HEK293 (cell line): Measurements from ENCODE around the gene CNR1.
A peak's percentile ranks its signal among the peaks of the same experiment; 100 is the strongest.

Experiments
- CTCF ChIA-PET: fragments of 350-600 bp; formaldehyde crosslinking; extraction: SDS; loops from one replicate; lab custom pipeline; 2021; ENCODE audit warnings: antibody characterized with exemption; lab: Yijun Ruan, JAX
- POLR2A ChIA-PET: fragments of 300-600 bp; formaldehyde crosslinking; extraction: SDS; loops from one replicate; lab custom pipeline; 2020; ENCODE audit warnings: antibody characterized with exemption, inconsistent platforms; lab: Yijun Ruan, JAX
- H3K27ac ChIP-seq: fragments of 200-500 bp; sonication (Bioruptor generic); 2 replicates; pipeline ENCODE4 v1.5.1; 2014; ENCODE audit warnings: low read depth, low read length, control low read depth, inconsistent platforms; ENCODE audit errors: extremely low read depth
- H3K36me3 ChIP-seq, 2 experiments: fragments of 200-500 bp in 1 of 2; sonication (Bioruptor generic) in 1 of 2; 1 replicate in 1 of 2; 2 replicates in 1 of 2; pipeline ENCODE4 v1.5.1; 2014 to 2017; ENCODE audit warnings: inconsistent platforms in 2 of 2, low read length in 2 of 2; ENCODE audit not compliant: control insufficient read depth in 2 of 2, insufficient read depth in 1 of 2
- H3K4me1 ChIP-seq: fragments of 200-500 bp; sonication (Bioruptor generic); 2 replicates; pipeline ENCODE4 v1.5.1; 2014; ENCODE audit warnings: mild to moderate bottlenecking, low read length, inconsistent platforms; ENCODE audit not compliant: control insufficient read depth, insufficient read depth
- H3K4me3 ChIP-seq: 2 replicates; pipeline ENCODE4 v1.5.1; 2011; ENCODE audit warnings: low read depth, mild to moderate bottlenecking, control low read depth, low read length, moderate library complexity
- H3K9me3 ChIP-seq: fragments of 200-500 bp; sonication (Bioruptor generic); 2 replicates; pipeline ENCODE4 v1.5.1; 2014; ENCODE audit warnings: low read depth, low read length, inconsistent platforms; ENCODE audit not compliant: control insufficient read depth, insufficient read depth
- HOXA7 ChIP-seq: sonication (generic); formaldehyde crosslinking; IDR thresholded peaks from 2 replicates; pipeline ENCODE4 v1.8.1; 2022; ENCODE audit warnings: missing genetic modification reagents, borderline replicate concordance
- IKZF3 ChIP-seq: fragments of 450-650 bp; IDR thresholded peaks from 2 replicates; pipeline ENCODE4 v1.5.0; 2018; ENCODE audit warnings: missing biosample characterization, mild to moderate bottlenecking, missing genetic modification characterization, moderate library complexity
- RBAK ChIP-seq: fragments of 450-650 bp; formaldehyde crosslinking; IDR thresholded peaks from 2 replicates; pipeline ENCODE4 v1.5.1; 2016; ENCODE audit warnings: missing biosample characterization, missing genetic modification characterization
- SETDB1 ChIP-seq: IDR thresholded peaks from one replicate; pipeline ENCODE4 v1.6.1; 2017; ENCODE audit warnings: mild to moderate bottlenecking, low read length, moderate library complexity, mixed read lengths; ENCODE audit not compliant: insufficient read length
- YY2 ChIP-seq: fragments of 450-650 bp; formaldehyde crosslinking; IDR thresholded peaks from 2 replicates; pipeline ENCODE4 v1.5.1; 2016; ENCODE audit warnings: missing biosample characterization, missing genetic modification characterization
- ZBTB10 ChIP-seq: fragments of 450-650 bp; formaldehyde crosslinking; IDR thresholded peaks from 2 replicates; pipeline ENCODE4 v1.5.1; 2016; ENCODE audit warnings: missing biosample characterization, missing genetic modification characterization
- ZBTB20 ChIP-seq: fragments of 450-650 bp; formaldehyde crosslinking; IDR thresholded peaks from 2 replicates; pipeline ENCODE4 v1.5.1; 2016; ENCODE audit warnings: missing biosample characterization, missing genetic modification characterization
- ZBTB21 ChIP-seq: fragments of 450-650 bp; formaldehyde crosslinking; IDR thresholded peaks from 2 replicates; pipeline ENCODE4 v1.5.1; 2017; ENCODE audit warnings: missing biosample characterization, missing genetic modification characterization
- ZFP3 ChIP-seq: fragments of 450-650 bp; formaldehyde crosslinking; IDR thresholded peaks from 2 replicates; pipeline ENCODE4 v1.5.1; 2016; ENCODE audit warnings: low read depth, missing biosample characterization, missing genetic modification characterization
- ZIC2 ChIP-seq: fragments of 450-650 bp; formaldehyde crosslinking; IDR thresholded peaks from 2 replicates; pipeline ENCODE4 v1.5.1; 2016; ENCODE audit warnings: missing biosample characterization, missing genetic modification characterization
- ZNF292 ChIP-seq: fragments of 450-650 bp; formaldehyde crosslinking; IDR thresholded peaks from 2 replicates; pipeline ENCODE4 v1.5.1; 2016; ENCODE audit warnings: low read depth, missing biosample characterization, missing genetic modification characterization, borderline replicate concordance
- ZNF416 ChIP-seq: fragments of 450-650 bp; formaldehyde crosslinking; IDR thresholded peaks from 2 replicates; pipeline ENCODE4 v1.5.1; 2016; ENCODE audit warnings: missing biosample characterization, missing genetic modification characterization
- ZNF529 ChIP-seq: fragments of 450-650 bp; formaldehyde crosslinking; IDR thresholded peaks from 2 replicates; pipeline ENCODE4 v1.5.1; 2017; ENCODE audit warnings: missing genetic modification characterization, missing biosample characterization; ENCODE audit not compliant: insufficient replicate concordance
- ZNF600 ChIP-seq: fragments of 450-650 bp; formaldehyde crosslinking; IDR thresholded peaks from 2 replicates; pipeline ENCODE4 v1.5.1; 2016; ENCODE audit warnings: missing biosample characterization, missing genetic modification characterization
- ZNF621 ChIP-seq: fragments of 450-650 bp; formaldehyde crosslinking; IDR thresholded peaks from 2 replicates; pipeline ENCODE4 v1.5.1; 2017; ENCODE audit warnings: missing biosample characterization, missing genetic modification characterization
- ZNF639 ChIP-seq: fragments of 450-650 bp; formaldehyde crosslinking; IDR thresholded peaks from 2 replicates; pipeline ENCODE4 v1.5.1; 2016; ENCODE audit warnings: missing biosample characterization, missing genetic modification characterization
- ZNF658 ChIP-seq: fragments of 450-650 bp; formaldehyde crosslinking; IDR thresholded peaks from 2 replicates; pipeline ENCODE4; 2016; ENCODE audit warnings: missing biosample characterization, missing genetic modification characterization
- ZNF777 ChIP-seq: fragments of 450-650 bp; formaldehyde crosslinking; IDR thresholded peaks from 2 replicates; pipeline ENCODE4 v1.5.1; 2017; ENCODE audit warnings: missing biosample characterization, missing genetic modification characterization, borderline replicate concordance
- TF ChIP-seq, protein P1 (sequence below): fragments of 450-650 bp; formaldehyde crosslinking; IDR thresholded peaks from 2 replicates; pipeline ENCODE4 v1.5.1; 2016; ENCODE audit warnings: missing biosample characterization, missing genetic modification characterization
- TF ChIP-seq, protein P2 (sequence below): fragments of 450-650 bp; formaldehyde crosslinking; IDR thresholded peaks from 2 replicates; pipeline ENCODE4 v1.5.1; 2016; ENCODE audit warnings: missing biosample characterization, missing genetic modification characterization
- TF ChIP-seq, protein P3 (sequence below): IDR thresholded peaks from 2 replicates; pipeline ENCODE4 v1.6.1; 2011; ENCODE audit warnings: mild to moderate bottlenecking, low read depth, low read length, borderline replicate concordance
- TF ChIP-seq, protein P4 (sequence below): fragments of 450-650 bp; formaldehyde crosslinking; IDR thresholded peaks from 2 replicates; pipeline ENCODE4 v1.5.1; 2017; ENCODE audit warnings: missing biosample characterization, missing genetic modification characterization

Gene CNR1

DNA sequence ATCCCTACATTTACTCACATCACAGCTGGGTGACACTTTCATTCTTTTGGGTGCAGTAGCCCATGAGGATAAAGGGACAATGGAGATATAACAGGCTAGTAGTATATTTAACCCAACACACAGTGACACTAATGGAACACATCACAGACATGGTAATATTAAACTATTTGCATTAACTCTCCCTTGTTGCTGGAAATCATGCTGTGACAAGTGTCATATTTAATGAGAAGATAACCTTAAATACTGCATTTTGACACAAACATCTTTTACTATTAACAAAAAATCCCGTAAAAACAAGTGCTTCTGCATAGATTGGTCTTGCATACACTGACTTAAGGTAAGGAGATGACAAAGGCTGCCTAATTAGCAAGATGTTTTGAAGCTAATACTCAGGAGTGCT lies 45.5 kb downstream of the CNR1 start (continued):
- TF ChIP-seq ZNF639 (tag by site-specific recombination) (no peak), ZNF658 (tag by site-specific recombination) (no peak), ZFP3 (tag by site-specific recombination) (no peak), ZNF777 (tag by site-specific recombination) (no peak), IKZF3 (tag by site-specific recombination) (no peak), ZNF416 (tag by site-specific recombination) (no peak), ZBTB21 (tag by site-specific recombination) (no peak), HOXA7 (CRISPR knock-in tag) (no peak), ZNF621 (tag by site-specific recombination) (no peak)
- TF ChIP-seq, all 188 proteins: peak for 0

DNA sequence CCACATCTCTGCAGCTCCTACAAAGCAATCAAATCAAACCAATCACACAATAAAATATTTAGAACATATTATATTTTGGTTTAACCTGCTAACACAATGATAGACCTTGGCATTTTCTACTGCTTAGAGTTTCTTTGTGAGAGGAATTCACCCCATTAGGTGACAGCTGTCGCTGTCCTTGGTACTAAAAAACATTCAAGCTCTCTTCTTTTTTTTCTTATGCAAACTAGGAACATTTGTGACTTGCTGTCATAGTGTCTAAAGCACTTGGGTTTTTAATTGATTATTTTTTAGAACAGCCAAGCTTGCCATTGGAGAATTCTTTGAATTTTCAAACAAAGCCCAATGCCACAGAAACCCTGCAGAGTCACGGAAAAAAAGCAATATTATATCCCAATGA lies 46.4 kb downstream of the CNR1 start:
- no peak for TF ChIP-seq SETDB1
- TF ChIP-seq, protein P1, sequence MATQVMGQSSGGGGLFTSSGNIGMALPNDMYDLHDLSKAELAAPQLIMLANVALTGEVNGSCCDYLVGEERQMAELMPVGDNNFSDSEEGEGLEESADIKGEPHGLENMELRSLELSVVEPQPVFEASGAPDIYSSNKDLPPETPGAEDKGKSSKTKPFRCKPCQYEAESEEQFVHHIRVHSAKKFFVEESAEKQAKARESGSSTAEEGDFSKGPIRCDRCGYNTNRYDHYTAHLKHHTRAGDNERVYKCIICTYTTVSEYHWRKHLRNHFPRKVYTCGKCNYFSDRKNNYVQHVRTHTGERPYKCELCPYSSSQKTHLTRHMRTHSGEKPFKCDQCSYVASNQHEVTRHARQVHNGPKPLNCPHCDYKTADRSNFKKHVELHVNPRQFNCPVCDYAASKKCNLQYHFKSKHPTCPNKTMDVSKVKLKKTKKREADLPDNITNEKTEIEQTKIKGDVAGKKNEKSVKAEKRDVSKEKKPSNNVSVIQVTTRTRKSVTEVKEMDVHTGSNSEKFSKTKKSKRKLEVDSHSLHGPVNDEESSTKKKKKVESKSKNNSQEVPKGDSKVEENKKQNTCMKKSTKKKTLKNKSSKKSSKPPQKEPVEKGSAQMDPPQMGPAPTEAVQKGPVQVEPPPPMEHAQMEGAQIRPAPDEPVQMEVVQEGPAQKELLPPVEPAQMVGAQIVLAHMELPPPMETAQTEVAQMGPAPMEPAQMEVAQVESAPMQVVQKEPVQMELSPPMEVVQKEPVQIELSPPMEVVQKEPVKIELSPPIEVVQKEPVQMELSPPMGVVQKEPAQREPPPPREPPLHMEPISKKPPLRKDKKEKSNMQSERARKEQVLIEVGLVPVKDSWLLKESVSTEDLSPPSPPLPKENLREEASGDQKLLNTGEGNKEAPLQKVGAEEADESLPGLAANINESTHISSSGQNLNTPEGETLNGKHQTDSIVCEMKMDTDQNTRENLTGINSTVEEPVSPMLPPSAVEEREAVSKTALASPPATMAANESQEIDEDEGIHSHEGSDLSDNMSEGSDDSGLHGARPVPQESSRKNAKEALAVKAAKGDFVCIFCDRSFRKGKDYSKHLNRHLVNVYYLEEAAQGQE (tag by site-specific recombination), result peak; percentile 93
- TF ChIP-seq, protein P2, sequence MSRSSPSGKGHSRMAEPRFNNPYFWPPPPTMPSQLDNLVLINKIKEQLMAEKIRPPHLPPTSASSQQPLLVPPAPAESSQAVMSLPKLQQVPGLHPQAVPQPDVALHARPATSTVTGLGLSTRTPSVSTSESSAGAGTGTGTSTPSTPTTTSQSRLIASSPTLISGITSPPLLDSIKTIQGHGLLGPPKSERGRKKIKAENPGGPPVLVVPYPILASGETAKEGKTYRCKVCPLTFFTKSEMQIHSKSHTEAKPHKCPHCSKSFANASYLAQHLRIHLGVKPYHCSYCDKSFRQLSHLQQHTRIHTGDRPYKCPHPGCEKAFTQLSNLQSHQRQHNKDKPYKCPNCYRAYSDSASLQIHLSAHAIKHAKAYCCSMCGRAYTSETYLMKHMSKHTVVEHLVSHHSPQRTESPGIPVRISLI (tag by site-specific recombination), result no peak
- TF ChIP-seq ZNF777 (tag by site-specific recombination), result no peak
- TF ChIP-seq ZBTB20 (tag by site-specific recombination), result no peak
- no peak for TF ChIP-seq YY2
- TF ChIP-seq, protein P3, sequence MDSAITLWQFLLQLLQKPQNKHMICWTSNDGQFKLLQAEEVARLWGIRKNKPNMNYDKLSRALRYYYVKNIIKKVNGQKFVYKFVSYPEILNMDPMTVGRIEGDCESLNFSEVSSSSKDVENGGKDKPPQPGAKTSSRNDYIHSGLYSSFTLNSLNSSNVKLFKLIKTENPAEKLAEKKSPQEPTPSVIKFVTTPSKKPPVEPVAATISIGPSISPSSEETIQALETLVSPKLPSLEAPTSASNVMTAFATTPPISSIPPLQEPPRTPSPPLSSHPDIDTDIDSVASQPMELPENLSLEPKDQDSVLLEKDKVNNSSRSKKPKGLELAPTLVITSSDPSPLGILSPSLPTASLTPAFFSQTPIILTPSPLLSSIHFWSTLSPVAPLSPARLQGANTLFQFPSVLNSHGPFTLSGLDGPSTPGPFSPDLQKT, result no peak
- Histone ChIP-seq H3K4me1 (no peaks in the 10 kb centered on the region), H3K4me3 (no peak overlapping the region), H3K9me3 (no peaks in the 10 kb centered on the region), H3K36me3 (no peaks in the 10 kb centered on the region), H3K27ac (no peak overlapping the region)
- CTCF ChIA-PET, result interaction anchor here (0.7 to 1.2 kb wide), 2 partner anchors 16 to 370 kb away, joined by 3 read pairs; no protein-coding TSS in a partner anchor
- POLR2A ChIA-PET, result no interaction called here

DNA sequence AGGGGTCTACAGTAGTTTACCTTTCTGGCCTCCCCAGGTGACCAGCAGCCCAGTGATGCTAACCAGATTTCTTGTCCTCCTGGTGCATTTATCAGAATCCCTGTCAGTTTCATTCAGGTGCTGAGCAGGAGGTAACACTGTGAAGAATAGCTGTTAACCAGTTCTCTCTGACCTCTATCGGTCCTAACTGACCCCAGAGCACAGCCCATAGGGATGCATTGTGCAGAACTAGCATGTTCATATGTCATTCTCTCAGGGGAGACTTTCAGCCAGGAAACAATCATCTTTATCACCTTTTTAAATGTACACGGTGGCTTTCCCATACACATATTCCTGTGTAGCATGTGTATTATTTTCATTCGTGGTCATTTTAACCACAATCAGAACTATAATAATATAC lies 49.9 kb downstream of the CNR1 start:
- no peak overlapping the region for H3K4me3 ChIP-seq
- no peaks in the 10 kb centered on the region for H3K4me1 ChIP-seq
- H3K36me3 ChIP-seq, result no peaks in the 10 kb centered on the region
- ChIA-PET CTCF (interaction anchor here (1.8 kb wide), 1 partner anchor 186 kb away, joined by 4 read pairs; no protein-coding TSS in a partner anchor), POLR2A (no interaction called here)
- no peaks in the 10 kb centered on the region for H3K9me3 ChIP-seq
- no peak overlapping the region for H3K27ac ChIP-seq
- TF ChIP-seq ZBTB10 (tag by site-specific recombination) (no peak), RBAK (tag by site-specific recombination) (no peak), ZIC2 (tag by site-specific recombination) (no peak), IKZF3 (tag by site-specific recombination) (no peak), ZNF600 (no peak), ZNF292 (tag by site-specific recombination) (no peak), ZNF529 (tag by site-specific recombination) (no peak)
- TF ChIP-seq, protein P4, sequence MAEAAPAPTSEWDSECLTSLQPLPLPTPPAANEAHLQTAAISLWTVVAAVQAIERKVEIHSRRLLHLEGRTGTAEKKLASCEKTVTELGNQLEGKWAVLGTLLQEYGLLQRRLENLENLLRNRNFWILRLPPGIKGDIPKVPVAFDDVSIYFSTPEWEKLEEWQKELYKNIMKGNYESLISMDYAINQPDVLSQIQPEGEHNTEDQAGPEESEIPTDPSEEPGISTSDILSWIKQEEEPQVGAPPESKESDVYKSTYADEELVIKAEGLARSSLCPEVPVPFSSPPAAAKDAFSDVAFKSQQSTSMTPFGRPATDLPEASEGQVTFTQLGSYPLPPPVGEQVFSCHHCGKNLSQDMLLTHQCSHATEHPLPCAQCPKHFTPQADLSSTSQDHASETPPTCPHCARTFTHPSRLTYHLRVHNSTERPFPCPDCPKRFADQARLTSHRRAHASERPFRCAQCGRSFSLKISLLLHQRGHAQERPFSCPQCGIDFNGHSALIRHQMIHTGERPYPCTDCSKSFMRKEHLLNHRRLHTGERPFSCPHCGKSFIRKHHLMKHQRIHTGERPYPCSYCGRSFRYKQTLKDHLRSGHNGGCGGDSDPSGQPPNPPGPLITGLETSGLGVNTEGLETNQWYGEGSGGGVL (tag by site-specific recombination), result no peak
